HCT116 (cell line): ENCODE results near the gene LKAAEAR1. TPM values are rescaled to one million over a fixed set of nuclear protein-coding genes. Genes with fewer than 3 reads are reported as not detected.

Source experiments
- ATAC-seq: fragments of 200-7000 bp; cut with Tn5 transposase; 2 replicates; pipeline ENCODE4 v1.9.1; 2020; ENCODE audit warnings: mild to moderate bottlenecking, moderate library complexity
- BruUV-seq: library from RNA; stranded (reverse); fragments of 400-500 nt; replicated peaks from 2 replicates; lab custom pipeline; 2021; lab: Mats Ljungman, UMichigan
- CTCF ChIA-PET: fragments of 300-600 bp; sonication (Branson Sonifier 250); formaldehyde crosslinking; loops from one replicate; lab custom pipeline; 2021; ENCODE audit warnings: antibody characterized with exemption; lab: Charles Lee
- POLR2A ChIA-PET: fragments of 300-600, 350-600 bp; sonication (Branson Sonifier 250); formaldehyde crosslinking; loops from one replicate; lab custom pipeline; 2021; ENCODE audit warnings: antibody characterized with exemption; lab: Charles Lee
- RAD21 ChIA-PET, 2 experiments: fragments of 300-600 bp; sonication (Branson Sonifier 250); formaldehyde crosslinking; loops; one replicate each; lab custom pipeline; 2023; ENCODE audit warnings: low total read pairs in 2 of 2; ENCODE audit not compliant: uncharacterized antibody in 2 of 2, unreplicated experiment in 2 of 2, low non-redundant PET in 1 of 2; lab: Charles Lee
- DNase-seq: peaks from one replicate; pipeline ENCODE4 v3.0.0-alpha.2; 2010; ENCODE audit warnings: low read depth, low spot score
- H2AFZ ChIP-seq: fragments of 200-600 bp; shearing (Covaris generic), sonication (generic); 2 replicates; pipeline ENCODE4 v1.6.1; 2017; ENCODE audit warnings: low read depth, mixed run types, mixed read lengths, antibody characterized with exemption, low read length; ENCODE audit not compliant: poor library complexity, severe bottlenecking
- H3K27ac ChIP-seq: 2 replicates; pipeline ENCODE4 v1.5.1; 2012; ENCODE audit warnings: low read depth, low read length
- H3K27me3 ChIP-seq: fragments of 200-600 bp; sonication (generic); 2 replicates; pipeline ENCODE4 v1.6.1; 2016; ENCODE audit warnings: mixed run types, low read length, mixed read lengths; ENCODE audit not compliant: insufficient read depth
- H3K36me3 ChIP-seq, 2 experiments: fragments of 200-500 bp in 1 of 2; fragments of 200-600 bp in 1 of 2; sonication (Bioruptor generic) in 1 of 2; sonication (generic) in 1 of 2; 2 replicates each; pipeline versions ENCODE4 v1.5.1 to v1.6.1; 2014 to 2016; ENCODE audit warnings: low read length in 2 of 2, inconsistent platforms in 1 of 2, mixed read lengths in 1 of 2, mixed run types in 1 of 2; ENCODE audit not compliant: insufficient read depth in 2 of 2, control insufficient read depth in 1 of 2
- H3K4me1 ChIP-seq, 2 experiments: fragments of 200-600 bp in 1 of 2; sonication (generic) in 1 of 2; 2 replicates each; pipeline versions ENCODE4 v1.5.1 to v1.6.1; 2012 to 2017; ENCODE audit warnings: low read length in 2 of 2, inconsistent platforms in 1 of 2, mild to moderate bottlenecking in 1 of 2, mixed read lengths in 1 of 2, mixed run types in 1 of 2, moderate library complexity in 1 of 2; ENCODE audit not compliant: insufficient read depth in 2 of 2, control insufficient read depth in 1 of 2
- H3K4me2 ChIP-seq: fragments of 200-600 bp; sonication (generic); 2 replicates; pipeline ENCODE4 v1.6.1; 2017; ENCODE audit warnings: mixed run types, low read length, mixed read lengths
- H3K4me3 ChIP-seq, 2 experiments: fragments of 200-600 bp in 1 of 2; sonication (generic) in 1 of 2; replicated peaks in 1 of 2; 2 replicates each; pipeline ENCODE4 v1.5.1; 2011 to 2016; ENCODE audit warnings: low read length in 2 of 2, control low read depth in 1 of 2, low read depth in 1 of 2, mild to moderate bottlenecking in 1 of 2, mixed read lengths in 1 of 2, mixed run types in 1 of 2
- H3K79me2 ChIP-seq: fragments of 200-600 bp; sonication (generic); 2 replicates; pipeline ENCODE4 v1.6.1; 2017; ENCODE audit warnings: mild to moderate bottlenecking, mixed run types, low read length, moderate library complexity, mixed read lengths; ENCODE audit not compliant: insufficient read depth
- H3K9ac ChIP-seq: fragments of 200-600 bp; sonication (generic); 2 replicates; pipeline ENCODE4 v1.6.1; 2016; ENCODE audit warnings: low read length, mixed read lengths
- H3K9me2 ChIP-seq: fragments of 200-600 bp; sonication (generic), shearing (Covaris generic); 2 replicates; pipeline ENCODE4 v1.6.1; 2017; ENCODE audit warnings: mixed run types, mild to moderate bottlenecking, moderate library complexity; ENCODE audit not compliant: insufficient read depth
- H3K9me3 ChIP-seq, 2 experiments: fragments of 200-500 bp in 1 of 2; fragments of 200-600 bp in 1 of 2; sonication (Bioruptor generic) in 1 of 2; sonication (generic) in 1 of 2; 2 replicates each; pipeline ENCODE4 v1.6.1; 2014 to 2017; ENCODE audit warnings: low read length in 2 of 2, mixed read lengths in 2 of 2, inconsistent platforms in 1 of 2, low read depth in 1 of 2, mild to moderate bottlenecking in 1 of 2, mixed run types in 1 of 2, moderate library complexity in 1 of 2; ENCODE audit not compliant: control insufficient read depth in 1 of 2, insufficient read depth in 1 of 2
- H4K20me1 ChIP-seq: fragments of 200-600 bp; sonication (generic), shearing (Covaris generic); 2 replicates; pipeline ENCODE4 v1.6.1; 2017; ENCODE audit warnings: mixed run types, mild to moderate bottlenecking, moderate library complexity; ENCODE audit not compliant: insufficient read depth
- CTCF ChIP-seq, 3 experiments: fragments of 200-600 bp in 1 of 3; sonication (generic) in 1 of 3; IDR thresholded peaks in 2 of 3; conservative IDR thresholded peaks in 1 of 3; 2 replicates each; pipeline ENCODE4 v1.5.1; 2012 to 2017; ENCODE audit warnings: low read depth in 2 of 3, low read length in 2 of 3, antibody characterized with exemption in 1 of 3, borderline replicate concordance in 1 of 3, control low read depth in 1 of 3, mild to moderate bottlenecking in 1 of 3, mixed read lengths in 1 of 3, mixed run types in 1 of 3, moderate library complexity in 1 of 3; ENCODE audit not compliant: insufficient read depth in 1 of 3
- EGR1 ChIP-seq: IDR thresholded peaks from 2 replicates; pipeline ENCODE4 v1.6.1; 2012; ENCODE audit warnings: low read depth
- EZH2 ChIP-seq: fragments of 200-600 bp; sonication (generic); IDR thresholded peaks from 2 replicates; pipeline ENCODE4 v1.6.1; 2017; ENCODE audit warnings: antibody characterized with exemption, mixed run types
- EZH2phosphoT487 ChIP-seq: fragments of 200-600 bp; IDR thresholded peaks from 2 replicates; pipeline ENCODE4 v1.6.1; 2018; ENCODE audit warnings: antibody characterized with exemption, borderline replicate concordance
- JUND ChIP-seq: IDR thresholded peaks from 2 replicates; pipeline ENCODE4 v1.6.1; 2012
- MAX ChIP-seq: IDR thresholded peaks from 2 replicates; pipeline ENCODE4 v1.6.1; 2012
- POLR2A ChIP-seq: IDR thresholded peaks from 2 replicates; pipeline ENCODE4 v1.7.0; 2011; ENCODE audit warnings: borderline replicate concordance; ENCODE audit not compliant: insufficient read depth, insufficient read length; ENCODE audit errors: extremely low read depth
- RAD21 ChIP-seq: IDR thresholded peaks from 2 replicates; pipeline ENCODE4 v1.6.1; 2012; ENCODE audit warnings: low read depth, mild to moderate bottlenecking
- REST ChIP-seq: IDR thresholded peaks from 2 replicates; pipeline ENCODE4 v1.6.1; 2012; ENCODE audit warnings: low read depth
- YY1 ChIP-seq: IDR thresholded peaks from 2 replicates; pipeline ENCODE4 v1.6.1; 2011; ENCODE audit warnings: low read length, low read depth, moderate library complexity, mild to moderate bottlenecking; ENCODE audit not compliant: insufficient replicate concordance; ENCODE audit errors: extremely low read depth
- intact Hi-C: fragments of 100-400 bp; cut with micrococcal nuclease; formaldehyde crosslinking; loops from 2 replicates; pipeline ENCODE4 v1.10.0; 2022
- total RNA-seq: library from RNA; stranded (reverse); gene quantifications from one replicate; pipeline ENCODE4 v1.2.1, GENCODE V29; 2021; ENCODE audit not compliant: unreplicated experiment

The LKAAEAR1 gene
- total RNA-seq, 1 experiment from 2014 or later, result not detected

GRCh38 chr20:64081624-64081964, 2.6 kb downstream of the LKAAEAR1 start:
- no peak overlapping the region for H3K4me2 ChIP-seq
- no peak overlapping the region for H3K9ac ChIP-seq
- no peaks in the 10 kb centered on the region for H3K36me3 ChIP-seq
- peaks cover 9% of the 10 kb centered on the region; the same call in 1 of the 2 replicates for H3K79me2 ChIP-seq
- H3K27me3 ChIP-seq, result no peaks in the 10 kb centered on the region
- POLR2A ChIA-PET, result no interaction called here
- TF ChIP-seq CTCF (IDR thresholded peaks at IDR 0.05 in 2 of 3, conservative IDR thresholded peaks at IDR 0.05 in 1 of 3; ENCODE audit: borderline replicate concordance in 1 of 3, insufficient read depth in 1 of 3, low read depth in 2 of 3, low read length in 2 of 3), result no peak
- no peak for TF ChIP-seq EZH2
- TF ChIP-seq MAX, result no peak
- TF ChIP-seq EZH2phosphoT487, result no peak
- TF ChIP-seq YY1, result no peak
- no peak for TF ChIP-seq REST
- TF ChIP-seq RAD21, result no peak
- TF ChIP-seq EGR1, result no peak
- no peak for TF ChIP-seq POLR2A
- no peak for TF ChIP-seq JUND
- TF ChIP-seq, all 23 proteins: peak for 0
- ChIA-PET CTCF (interaction anchor here (1.1 kb wide), 1 partner anchor 21 kb away, joined by 3 read pairs; no protein-coding TSS in a partner anchor), RAD21 (no interaction called here)
- BruUV-seq, result no TSS peak
- no peaks in the 10 kb centered on the region for H3K9me2 ChIP-seq
- H3K9me3 ChIP-seq, result no peaks in the 10 kb centered on the region; a peak in 1 of 4 replicates
- no peak for DNase-seq
- intact Hi-C loops, result no loop called here
- H3K4me1 ChIP-seq, result peaks cover 14 to 21% of the 10 kb centered on the region in 2 experiments
- H4K20me1 ChIP-seq, result no peaks in the 10 kb centered on the region
- H3K4me3 ChIP-seq, result no peak overlapping the region
- H3K27ac ChIP-seq, result no peak overlapping the region
- H2AFZ ChIP-seq, result no peak overlapping the region
- ATAC-seq, result no peak
